HepG2 (cell line): ENCODE data around the gene MSANTD4. TPM values are rescaled to one million over a fixed set of nuclear protein-coding genes. Genes with fewer than 3 reads are reported as not detected.

Source experiments
- ATAC-seq: fragments of 200-7000 bp; cut with Tn5 transposase; 3 replicates; pipeline ENCODE4 v1.9.1; 2020; ENCODE audit warnings: mild to moderate bottlenecking, moderate library complexity
- BruUV-seq: library from RNA; stranded (reverse); fragments of 400-500 nt; replicated peaks from 2 replicates; lab custom pipeline; 2021; lab: Mats Ljungman, UMichigan
- CTCF ChIA-PET: fragments of 300-600 bp; formaldehyde crosslinking; extraction: SDS; loops from one replicate; lab custom pipeline; 2021; ENCODE audit warnings: low total read pairs, inconsistent platforms, low intra/inter-chr PET ratio; lab: Yijun Ruan, JAX
- POLR2A ChIA-PET: fragments of 350-600 bp; sonication (Branson Sonifier 250); formaldehyde crosslinking; loops from one replicate; lab custom pipeline; 2020; ENCODE audit warnings: antibody characterized with exemption, inconsistent platforms; lab: Yijun Ruan, JAX
- DNase-seq: peaks from one replicate; pipeline ENCODE4 v3.0.0-alpha.2; 2015; ENCODE audit warnings: low spot score
- FAIRE-seq: peaks from 3 replicates; lab custom pipeline; 2011; peaks lifted over from hg19 to GRCh38; lab: Jason Lieb, UNC
- H2AFZ ChIP-seq: one replicate; pipeline ENCODE4 v1.6.1; 2011; ENCODE audit warnings: low read length, inconsistent platforms
- H3K27ac ChIP-seq: fragments of 300-600 bp; 3 replicates; pipeline ENCODE4 v1.8.0; 2011; ENCODE audit warnings: mixed run types, mild to moderate bottlenecking, mixed read lengths, low read length, inconsistent platforms; ENCODE audit not compliant: insufficient read depth; ENCODE audit errors: extremely low read length
- H3K27me3 ChIP-seq, 2 experiments: fragments of 200-600 bp in 1 of 2; 2 replicates in 1 of 2; 3 replicates in 1 of 2; pipeline versions ENCODE4 v1.6.0 to v1.8.0; 2011; ENCODE audit warnings: low read length in 2 of 2, mild to moderate bottlenecking in 2 of 2, moderate library complexity in 2 of 2, inconsistent platforms in 1 of 2; ENCODE audit not compliant: insufficient read depth in 2 of 2, control insufficient read depth in 1 of 2
- H3K36me3 ChIP-seq, 2 experiments: fragments of 200-600 bp in 1 of 2; replicated peaks in 1 of 2; 2 replicates in 1 of 2; 3 replicates in 1 of 2; pipeline versions ENCODE4 v1.5.1 to v1.8.0; 2011; ENCODE audit warnings: low read length in 2 of 2, inconsistent platforms in 1 of 2; ENCODE audit not compliant: insufficient read depth in 2 of 2, control insufficient read depth in 1 of 2
- H3K4me1 ChIP-seq: 2 replicates; pipeline ENCODE4 v1.5.1; 2012; ENCODE audit warnings: low read length, inconsistent platforms; ENCODE audit not compliant: insufficient read depth
- H3K4me2 ChIP-seq: 2 replicates; pipeline ENCODE4 v1.6.0; 2011; ENCODE audit warnings: low read depth, low read length, inconsistent platforms
- H3K4me3 ChIP-seq, 3 experiments: fragments of 200-600 bp in 1 of 3; sonication (generic), shearing (Covaris generic) in 1 of 3; replicated peaks in 1 of 3; 2 replicates each; pipeline ENCODE4 v1.5.1; 2011 to 2016; ENCODE audit warnings: low read length in 3 of 3, inconsistent platforms in 2 of 3, low read depth in 2 of 3, mild to moderate bottlenecking in 2 of 3, control low read depth in 1 of 3, mixed read lengths in 1 of 3; ENCODE audit not compliant: insufficient read depth in 1 of 3
- H3K79me2 ChIP-seq: one replicate; pipeline ENCODE4 v1.6.1; 2011; ENCODE audit warnings: low read length, inconsistent platforms; ENCODE audit not compliant: insufficient read depth
- H3K9ac ChIP-seq: 2 replicates; pipeline ENCODE4 v1.6.0; 2011; ENCODE audit warnings: mild to moderate bottlenecking, low read depth, low read length, inconsistent platforms; ENCODE audit not compliant: insufficient read depth
- H3K9me3 ChIP-seq: 2 replicates; pipeline ENCODE4 v1.5.1; 2012; ENCODE audit warnings: mild to moderate bottlenecking, low read length
- H4K20me1 ChIP-seq: 2 replicates; pipeline ENCODE4 v1.6.0; 2011; ENCODE audit warnings: inconsistent platforms, mild to moderate bottlenecking, low read length, moderate library complexity; ENCODE audit not compliant: insufficient read depth
- CC2D1A ChIP-seq: sonication (generic); formaldehyde crosslinking; IDR thresholded peaks from 2 replicates; pipeline ENCODE4 v1.8.1; 2023; ENCODE audit warnings: mild to moderate bottlenecking, missing genetic modification reagents
- EHMT2 ChIP-seq: fragments of 200-600 bp; sonication (generic); IDR thresholded peaks from 2 replicates; pipeline ENCODE4 v1.7.0; 2017; ENCODE audit warnings: antibody characterized with exemption, low read depth, low read length, borderline replicate concordance
- JDP2 ChIP-seq: sonication (generic); formaldehyde crosslinking; IDR thresholded peaks from 2 replicates; pipeline ENCODE4 v1.8.1; 2022; ENCODE audit warnings: missing genetic modification reagents, borderline replicate concordance
- NONO ChIP-seq, 2 experiments: fragments of 450-650 bp in 1 of 2; sonication (generic) in 1 of 2; formaldehyde crosslinking in 1 of 2; IDR thresholded peaks in 1 of 2; conservative IDR thresholded peaks in 1 of 2; 2 replicates each; pipeline versions ENCODE4 v1.6.1 to v1.8.0; 2017 to 2022; ENCODE audit warnings: mild to moderate bottlenecking in 1 of 2, missing genetic modification reagents in 1 of 2, moderate library complexity in 1 of 2
- SMARCE1 ChIP-seq: fragments of 450-650 bp; IDR thresholded peaks from 2 replicates; pipeline ENCODE4 v1.6.1; 2017; ENCODE audit warnings: borderline replicate concordance
- ZNF501 ChIP-seq: sonication (generic); formaldehyde crosslinking; IDR thresholded peaks from 2 replicates; pipeline ENCODE4 v1.5.1; 2020; ENCODE audit warnings: mild to moderate bottlenecking, moderate library complexity, missing genetic modification reagents
- ZNF605 ChIP-seq: sonication (generic); formaldehyde crosslinking; IDR thresholded peaks from 2 replicates; pipeline ENCODE4 v1.8.0; 2022; ENCODE audit warnings: mild to moderate bottlenecking, missing genetic modification reagents
- WGBS: methylation state at CpG from one replicate; pipeline ENCODE4 v1.1.6; 2017; ENCODE audit warnings: low lambda C conversion rate; 5-methylcytosine and 5-hydroxymethylcytosine counted together
- in situ Hi-C: cut with HindIII; loops from 2 replicates; pipeline ENCODE4 v1.10.0; 2017; ENCODE audit warnings: low pct_unique_long_range_greater_than_20kb; ENCODE audit not compliant: extremely low pct_ligation_motif_present
- intact Hi-C: fragments of 100-400 bp; cut with micrococcal nuclease; formaldehyde crosslinking; loops from one replicate; pipeline ENCODE4 v1.10.0; 2022; ENCODE audit not compliant: unreplicated experiment
- polyA plus RNA-seq, 8 experiments: library from polyadenylated mRNA; depleted of rRNA in 3 of 8; stranded (reverse) in 7 of 8; unstranded in 1 of 8; fragments of >200 nt; fragmentation: Illumina TruSeq in 4 of 8; extraction: Trizol in 4 of 8; gene quantifications; 2 replicates each; pipeline versions ENCODE4 v1.2.1 to v1.2.3, GENCODE V29; 2011 to 2016; ENCODE audit warnings: low read depth in 4 of 8, missing spikeins in 1 of 8, mixed read lengths in 1 of 8; ENCODE audit not compliant: insufficient read depth in 1 of 8
- total RNA-seq, 5 experiments: library from RNA; depleted of rRNA; stranded (reverse); fragments of >200 nt; fragmentation: Illumina TruSeq; extraction: Trizol; gene quantifications; 2 replicates each; pipeline ENCODE4 v1.2.3, GENCODE V29; 2016; ENCODE audit warnings: low read depth in 1 of 5
- TF ChIP-seq, protein P1 (sequence below): IDR thresholded peaks from 2 replicates; pipeline ENCODE4 v1.6.1; 2016; ENCODE audit warnings: missing compliant biosample characterization, missing genetic modification reagents, borderline replicate concordance

The MSANTD4 gene
- total and polyA plus RNA-seq, 2 of the 13 experiments (the other 11 are each of a cell fraction or from before 2014, with no cell fraction given): 4.4 to 15.7 TPM

DNA sequence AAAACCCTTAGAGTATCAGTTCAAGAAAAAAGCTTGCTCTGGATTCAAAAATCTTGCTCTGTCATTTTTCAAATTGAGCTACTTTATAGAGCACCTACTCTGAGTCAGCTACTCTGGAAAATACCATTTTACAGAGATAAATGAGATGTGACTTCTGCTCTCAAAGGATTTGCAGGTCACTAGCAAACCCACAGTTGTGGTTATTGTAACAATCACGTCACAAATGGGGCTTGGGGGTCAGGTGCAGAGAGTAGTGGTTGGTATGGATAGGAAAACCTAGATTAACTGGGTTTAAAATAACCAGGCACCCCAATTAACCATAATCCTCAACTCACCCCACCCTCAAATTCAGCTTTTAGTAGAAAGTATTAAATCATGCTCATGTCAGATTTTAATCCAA is 52.3 kb downstream of the MSANTD4 start:
- 7% methylated on average over 1 of the region's 1 CpG for WGBS
- Histone ChIP-seq H2AFZ (no peak overlapping the region), H3K4me3 (no peak overlapping the region), H3K9me3 (no peaks in the 10 kb centered on the region), H3K4me2 (no peak overlapping the region), H3K27ac (no peak overlapping the region), H3K4me1 (no peaks in the 10 kb centered on the region), H4K20me1 (no peaks in the 10 kb centered on the region), H3K36me3 (no peaks in the 10 kb centered on the region), H3K9ac (no peak overlapping the region), H3K27me3 (no peaks in the 10 kb centered on the region), H3K79me2 (no peaks in the 10 kb centered on the region)
- ChIA-PET CTCF (no interaction called here), POLR2A (no interaction called here)
- no peak for TF ChIP-seq EHMT2
- TF ChIP-seq SMARCE1: no peak
- TF ChIP-seq NONO (IDR thresholded peaks at IDR 0.05): no peak
- TF ChIP-seq NONO (CRISPR knock-in tag; conservative IDR thresholded peaks at IDR 0.05): no peak
- no peak for TF ChIP-seq JDP2
- no peak for TF ChIP-seq ZNF501 (CRISPR knock-in tag)
- no peak for TF ChIP-seq ZNF605
- no peak for TF ChIP-seq CC2D1A
- TF ChIP-seq, protein P1, sequence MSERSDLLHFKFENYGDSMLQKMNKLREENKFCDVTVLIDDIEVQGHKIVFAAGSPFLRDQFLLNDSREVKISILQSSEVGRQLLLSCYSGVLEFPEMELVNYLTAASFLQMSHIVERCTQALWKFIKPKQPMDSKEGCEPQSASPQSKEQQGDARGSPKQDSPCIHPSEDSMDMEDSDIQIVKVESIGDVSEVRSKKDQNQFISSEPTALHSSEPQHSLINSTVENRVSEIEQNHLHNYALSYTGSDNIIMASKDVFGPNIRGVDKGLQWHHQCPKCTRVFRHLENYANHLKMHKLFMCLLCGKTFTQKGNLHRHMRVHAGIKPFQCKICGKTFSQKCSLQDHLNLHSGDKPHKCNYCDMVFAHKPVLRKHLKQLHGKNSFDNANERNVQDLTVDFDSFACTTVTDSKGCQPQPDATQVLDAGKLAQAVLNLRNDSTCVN (CRISPR knock-in tag): no peak
- in situ Hi-C loops (no loop called here), intact Hi-C loops (no loop called here)
- FAIRE-seq (no peak), DNase-seq (no peak), ATAC-seq (no peak)
- no TSS peak for BruUV-seq
